ENCODE measurements around the gene PCBP4. TPM values are rescaled to one million over a fixed set of nuclear protein-coding genes. Genes with fewer than 3 reads are reported as not detected.

Gene PCBP4
- total RNA-seq, 2 donors from 2014 or later = 73.8 to 119 TPM

DNA sequence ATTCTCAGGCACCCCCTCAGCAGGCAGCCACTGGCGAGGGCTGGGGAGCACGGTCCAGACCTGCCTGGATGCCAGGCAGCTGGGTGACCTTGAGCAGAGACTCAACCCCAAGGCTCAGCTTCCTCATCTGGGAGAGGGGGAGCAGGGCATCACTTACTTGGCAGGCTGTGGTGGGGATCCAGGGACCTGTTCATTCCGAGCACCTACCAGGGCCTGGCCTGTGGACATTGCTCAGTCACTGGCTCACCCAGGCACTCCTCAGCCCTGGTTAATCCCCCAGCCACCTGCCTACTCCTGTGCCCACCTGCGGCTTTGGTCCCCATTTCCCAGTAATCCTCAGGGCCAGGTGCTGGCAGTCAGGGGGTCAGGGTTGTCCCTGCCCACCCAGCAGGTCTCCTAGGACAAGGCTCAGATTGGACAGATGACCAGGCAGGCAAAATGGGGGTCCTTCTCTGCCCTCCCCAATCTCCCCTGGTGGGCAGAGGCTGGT, 37.7 kb upstream of the PCBP4 start:
- peaks cover 0 to 50% of the 10 kb centered on the region in 2 donors for H3K4me1 ChIP-seq
- no peaks in the 10 kb centered on the region for H3K9me3 ChIP-seq
- no peaks in the 10 kb centered on the region for H3K27me3 ChIP-seq
- H3K36me3 ChIP-seq = no peaks in the 10 kb centered on the region
- H3K27ac ChIP-seq = peak overlapping the region; percentile 61 to 74
- TF ChIP-seq, protein P1, sequence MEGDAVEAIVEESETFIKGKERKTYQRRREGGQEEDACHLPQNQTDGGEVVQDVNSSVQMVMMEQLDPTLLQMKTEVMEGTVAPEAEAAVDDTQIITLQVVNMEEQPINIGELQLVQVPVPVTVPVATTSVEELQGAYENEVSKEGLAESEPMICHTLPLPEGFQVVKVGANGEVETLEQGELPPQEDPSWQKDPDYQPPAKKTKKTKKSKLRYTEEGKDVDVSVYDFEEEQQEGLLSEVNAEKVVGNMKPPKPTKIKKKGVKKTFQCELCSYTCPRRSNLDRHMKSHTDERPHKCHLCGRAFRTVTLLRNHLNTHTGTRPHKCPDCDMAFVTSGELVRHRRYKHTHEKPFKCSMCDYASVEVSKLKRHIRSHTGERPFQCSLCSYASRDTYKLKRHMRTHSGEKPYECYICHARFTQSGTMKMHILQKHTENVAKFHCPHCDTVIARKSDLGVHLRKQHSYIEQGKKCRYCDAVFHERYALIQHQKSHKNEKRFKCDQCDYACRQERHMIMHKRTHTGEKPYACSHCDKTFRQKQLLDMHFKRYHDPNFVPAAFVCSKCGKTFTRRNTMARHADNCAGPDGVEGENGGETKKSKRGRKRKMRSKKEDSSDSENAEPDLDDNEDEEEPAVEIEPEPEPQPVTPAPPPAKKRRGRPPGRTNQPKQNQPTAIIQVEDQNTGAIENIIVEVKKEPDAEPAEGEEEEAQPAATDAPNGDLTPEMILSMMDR (IDR thresholded peaks at IDR 0.05) = no peak
- H3K4me3 ChIP-seq = no peak overlapping the region
- no peak for DNase-seq (ENCODE audit: low spot score)

DNA sequence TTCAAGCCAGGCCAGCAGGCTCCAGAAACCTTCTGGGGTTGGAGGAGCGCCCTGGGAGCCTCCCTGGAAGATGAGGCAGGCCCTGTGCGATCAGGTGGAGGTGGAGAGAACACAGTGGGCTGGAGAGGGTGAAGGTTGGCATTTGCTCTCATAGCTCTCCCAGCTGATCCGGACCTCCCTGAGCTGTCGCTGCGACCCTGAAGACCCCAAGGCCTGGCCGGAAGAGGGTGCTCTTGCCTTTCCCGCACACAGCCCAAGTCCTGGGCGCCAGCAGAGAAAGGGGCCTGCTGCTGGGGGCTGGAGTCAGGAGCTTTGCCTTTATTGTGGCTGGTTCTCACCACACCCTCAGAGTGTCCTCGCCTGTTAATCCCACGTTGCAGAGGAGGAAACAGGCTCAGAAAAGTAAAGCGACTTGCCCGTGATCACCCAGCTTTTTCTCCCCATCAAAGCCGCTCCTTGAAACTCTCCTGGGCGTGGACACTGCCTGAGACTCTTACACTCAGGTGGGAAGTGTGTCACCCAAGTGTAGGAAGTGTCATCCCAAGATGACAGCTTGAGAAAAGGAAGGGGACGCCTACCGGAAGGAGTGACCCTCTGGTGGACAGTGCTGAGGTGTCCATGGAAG, 37.0 kb upstream of the PCBP4 start:
- Histone ChIP-seq H3K4me3 (no peak overlapping the region), H3K27ac (peak overlapping the region; percentile 61 to 74), H3K27me3 (no peaks in the 10 kb centered on the region), H3K9me3 (no peaks in the 10 kb centered on the region), H3K4me1 (peaks cover 0 to 50% of the 10 kb centered on the region in 2 donors), H3K36me3 (no peaks in the 10 kb centered on the region)
- TF ChIP-seq, protein P1 (IDR thresholded peaks at IDR 0.05) = peak; percentile 45 to 86
- no peak for DNase-seq (ENCODE audit: low spot score)

DNA sequence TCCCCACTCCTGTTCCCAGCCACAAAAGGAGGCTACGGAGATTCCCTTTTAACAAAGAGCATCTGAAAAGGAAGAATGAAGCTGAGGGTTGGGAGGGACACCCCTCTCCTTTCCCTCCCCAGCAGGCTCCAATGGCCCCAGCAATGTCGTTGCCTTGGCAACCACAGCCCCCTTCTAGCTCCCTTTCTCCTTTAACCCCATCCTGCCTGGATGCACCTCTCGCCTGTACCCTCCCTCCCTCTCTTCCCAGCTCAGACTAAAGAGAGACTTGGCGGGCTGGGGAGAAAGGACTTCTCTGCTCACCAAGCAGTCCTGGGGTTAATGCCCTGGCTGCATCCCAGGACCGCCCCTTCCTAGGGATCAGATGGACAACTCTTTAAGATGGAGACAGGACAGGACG, 35.5 kb upstream of the PCBP4 start:
- no peak overlapping the region for H3K4me3 ChIP-seq
- peaks cover 0 to 47% of the 10 kb centered on the region in 2 donors for H3K4me1 ChIP-seq
- TF ChIP-seq, protein P1 (IDR thresholded peaks at IDR 0.05) = no peak
- H3K9me3 ChIP-seq = no peaks in the 10 kb centered on the region
- no peaks in the 10 kb centered on the region for H3K27me3 ChIP-seq
- H3K36me3 ChIP-seq = no peaks in the 10 kb centered on the region
- H3K27ac ChIP-seq = no peak overlapping the region
- DNase-seq (ENCODE audit: low spot score) = no peak

- no peak overlapping the region for H3K27ac ChIP-seq
- no peaks in the 10 kb centered on the region for H3K36me3 ChIP-seq
- peaks cover 0 to 35% of the 10 kb centered on the region in 2 donors for H3K4me1 ChIP-seq
- no peak overlapping the region for H3K4me3 ChIP-seq
- no peaks in the 10 kb centered on the region for H3K27me3 ChIP-seq
- H3K9me3 ChIP-seq = no peaks in the 10 kb centered on the region
- DNase-seq (ENCODE audit: low spot score) = peak; percentile 81
- TF ChIP-seq, protein P1 (IDR thresholded peaks at IDR 0.05) = peak; percentile 85 to 95
Observed at GRCh38 chr3:52001443-52001974, 34.3 kb upstream of the PCBP4 start.

- no peak for DNase-seq (ENCODE audit: low spot score)
- TF ChIP-seq, protein P1 (IDR thresholded peaks at IDR 0.05) = no peak
- peaks cover 0 to 25% of the 10 kb centered on the region in 2 donors for H3K4me1 ChIP-seq
- H3K27me3 ChIP-seq = no peaks in the 10 kb centered on the region
- H3K4me3 ChIP-seq = no peak overlapping the region
- no peak overlapping the region for H3K27ac ChIP-seq
- H3K9me3 ChIP-seq = no peaks in the 10 kb centered on the region
- H3K36me3 ChIP-seq = peaks cover under 1% of the 10 kb centered on the region
Observed at GRCh38 chr3:51999846-52000245, 32.6 kb upstream of the PCBP4 start.

All from right atrium auricular region (tissue), 2 donors.